ENCODE measurements around the gene LATS2.
"Not testable (repeated sequence)": the region's sequence is repeated elsewhere in the genome, so short reads cannot be mapped to it uniquely, and the experiment has no call there.

GRCh38 chr13:20957049-20957620 is 104.3 kb downstream of the LATS2 start:
- TF ChIP-seq POLR2A, CTCF (IDR thresholded peaks at IDR 0.05): not testable (repeated sequence)
